Hepatocyte (in vitro differentiated cells): Measurements from ENCODE around the gene BMP7.

ENCODE experiments used
- CTCF ChIP-seq: fragments of 200-600 bp; sonication (generic); IDR thresholded peaks from 2 replicates; pipeline ENCODE4 v1.5.1; 2016; ENCODE audit warnings: antibody characterized with exemption, mild to moderate bottlenecking; ENCODE audit not compliant: poor library complexity
- EZH2 ChIP-seq: fragments of 200-600 bp; sonication (generic); IDR thresholded peaks from 2 replicates; pipeline ENCODE4 v1.6.1; 2016; ENCODE audit warnings: antibody characterized with exemption, mild to moderate bottlenecking, borderline replicate concordance

- no peak for TF ChIP-seq CTCF
- TF ChIP-seq EZH2, result no peak
Measured at GRCh38 chr20:57129303-57129702, 137.1 kb downstream of the BMP7 start.
